Stimulated activated CD4-positive, alpha-beta T cell treated with anti-CD3 and anti-CD28 coated beads, Interleukin-12 subunit alpha, Interleukin-12 subunit beta, amount 100 ng/mL, for 24 hours (primary cell): Measurements from ENCODE around the gene ZBTB7B.

Source experiments
- DNase-seq, 2 experiments: peaks; one replicate each; pipeline ENCODE4 v3.0.0-alpha.2; 2020; ENCODE audit warnings: low read depth in 2 of 2

ZBTB7B gene

GRCh38 chr1:155038602-155039307, 36.2 kb downstream of the ZBTB7B start:
- no peak for DNase-seq

GRCh38 chr1:155039308-155039669, 36.7 kb downstream of the ZBTB7B start:
- no peak for DNase-seq

- DNase-seq = no peak
These were observed 37.9 kb downstream of the ZBTB7B start for GRCh38 chr1:155040358-155041093.

GRCh38 chr1:155042789-155043188, 40.2 kb downstream of the ZBTB7B start:
- no peak for DNase-seq

GRCh38 chr1:155043301-155043702, 40.7 kb downstream of the ZBTB7B start:
- DNase-seq = no peak

- no peak for DNase-seq
These were observed 41.2 kb downstream of the ZBTB7B start for GRCh38 chr1:155043793-155044192.

- DNase-seq = no peak
These were observed 41.8 kb downstream of the ZBTB7B start for GRCh38 chr1:155044365-155044764.

GRCh38 chr1:155044812-155045657, 42.4 kb downstream of the ZBTB7B start:
- peak in 1 of 2 experiments; percentile 45 for DNase-seq

- DNase-seq = no peak
These were observed 46.1 kb downstream of the ZBTB7B start for GRCh38 chr1:155048449-155049334.

- DNase-seq = no peak
These were observed 47.3 kb downstream of the ZBTB7B start for GRCh38 chr1:155049651-155050559.

GRCh38 chr1:155050560-155051341, 48.1 kb downstream of the ZBTB7B start, which contains the start of gene ADAM15:
Gene ADAM15, plus strand, starts transcription at chr1:155051316. Its CDS starts 71 bp downstream, at chr1:155051387.
- peak; percentile 59 to 72 for DNase-seq

GRCh38 chr1:155051342-155051776, 48.8 kb downstream of the ZBTB7B start:
- DNase-seq = no peak

- peak in 1 of 2 experiments; percentile 37 for DNase-seq
These were observed 49.3 kb downstream of the ZBTB7B start for GRCh38 chr1:155051777-155052398.

- no peak for DNase-seq
These were observed 50.1 kb downstream of the ZBTB7B start for GRCh38 chr1:155052439-155053395.

- no peak for DNase-seq
These were observed 51.0 kb downstream of the ZBTB7B start for GRCh38 chr1:155053531-155054105.

GRCh38 chr1:155057104-155057503, 54.5 kb downstream of the ZBTB7B start:
- DNase-seq = no peak

- DNase-seq = no peak
These were observed 55.2 kb downstream of the ZBTB7B start for GRCh38 chr1:155057788-155058211.
